ENCODE measurements around the gene PTGER2. TPM values are rescaled to one million over a fixed set of nuclear protein-coding genes. Genes with fewer than 3 reads are reported as not detected.
A peak's percentile ranks its signal among the peaks of the same experiment; 100 is the strongest.

PTGER2 gene
- total RNA-seq, 1 experiment from 2014 or later, result 0.12 TPM

- Mint-ChIP-seq H3K9me3 (ENCODE audit: unreplicated experiment) (no peaks in the 10 kb centered on the region), H3K36me3 (ENCODE audit: insufficient read depth, unreplicated experiment) (no peaks in the 10 kb centered on the region), H3K27me3 (ENCODE audit: insufficient read depth, unreplicated experiment) (no peaks in the 10 kb centered on the region), H3K27ac (ENCODE audit: low read depth, unreplicated experiment) (no peak overlapping the region), H3K4me3 (ENCODE audit: unreplicated experiment) (no peak overlapping the region), H3K4me1 (ENCODE audit: insufficient read depth, unreplicated experiment) (peaks cover 11% of the 10 kb centered on the region)
- TF ChIP-seq CTCF (IDR thresholded peaks at IDR 0.05; ENCODE audit: unreplicated experiment), result no peak
- no TSS peak for BruUV-seq (replicated peaks)
- CTCF ChIA-PET, result interaction anchor here (0.6 to 1.6 kb wide), 3 partner anchors 13 to 1416 kb away, joined by 3 to 4 read pairs (median 4); no protein-coding TSS in a partner anchor
- peak; percentile 16 for DNase-seq (ENCODE audit: unreplicated experiment)
- intact Hi-C loops (cut with micrococcal nuclease), result no loop called here
- POLR2A ChIA-PET, result interaction anchor here (2.1 kb wide), 1 partner anchor 13 kb away, joined by 5 read pairs; no protein-coding TSS in a partner anchor
Observed at GRCh38 chr14:52266782-52267181, 47.3 kb upstream of the PTGER2 start.

DNA sequence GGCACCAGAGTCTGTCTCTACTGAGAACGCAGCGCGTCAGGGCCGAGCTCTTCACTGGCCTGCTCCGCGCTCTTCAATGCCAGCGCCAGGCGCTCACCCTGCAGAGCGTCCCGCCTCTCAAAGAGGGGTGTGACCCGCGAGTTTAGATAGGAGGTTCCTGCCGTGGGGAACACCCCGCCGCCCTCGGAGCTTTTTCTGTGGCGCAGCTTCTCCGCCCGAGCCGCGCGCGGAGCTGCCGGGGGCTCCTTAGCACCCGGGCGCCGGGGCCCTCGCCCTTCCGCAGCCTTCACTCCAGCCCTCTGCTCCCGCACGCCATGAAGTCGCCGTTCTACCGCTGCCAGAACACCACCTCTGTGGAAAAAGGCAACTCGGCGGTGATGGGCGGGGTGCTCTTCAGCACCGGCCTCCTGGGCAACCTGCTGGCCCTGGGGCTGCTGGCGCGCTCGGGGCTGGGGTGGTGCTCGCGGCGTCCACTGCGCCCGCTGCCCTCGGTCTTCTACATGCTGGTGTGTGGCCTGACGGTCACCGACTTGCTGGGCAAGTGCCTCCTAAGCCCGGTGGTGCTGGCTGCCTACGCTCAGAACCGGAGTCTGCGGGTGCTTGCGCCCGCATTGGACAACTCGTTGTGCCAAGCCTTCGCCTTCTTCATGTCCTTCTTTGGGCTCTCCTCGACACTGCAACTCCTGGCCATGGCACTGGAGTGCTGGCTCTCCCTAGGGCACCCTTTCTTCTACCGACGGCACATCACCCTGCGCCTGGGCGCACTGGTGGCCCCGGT, 46.4 kb upstream of the PTGER2 start, which contains the start of gene PTGDR:
PTGDR (plus strand) TSS at position 198 of the 778 bp plus-strand sequence; CDS start at position 315, 117 bp downstream.
- CTCF ChIA-PET, result interaction anchor here (0.6 to 1.3 kb wide), 2 partner anchors 120 to 1417 kb away, joined by 3 to 4 read pairs; no protein-coding TSS in a partner anchor
- H3K36me3 Mint-ChIP-seq (ENCODE audit: insufficient read depth, unreplicated experiment), result no peaks in the 10 kb centered on the region

GRCh38 chr14:52268279-52269061, 45.6 kb upstream of the PTGER2 start:
- no peaks in the 10 kb centered on the region for H3K27me3 Mint-ChIP-seq (ENCODE audit: insufficient read depth, unreplicated experiment)

More for the DNA sequence above, 46.4 kb upstream of the PTGER2 start, which contains the start of gene PTGDR:
- intact Hi-C loops (cut with micrococcal nuclease), result no loop called here
- no peaks in the 10 kb centered on the region for H3K27me3 Mint-ChIP-seq (ENCODE audit: insufficient read depth, unreplicated experiment)
- H3K4me1 Mint-ChIP-seq (ENCODE audit: insufficient read depth, unreplicated experiment), result peaks cover 12% of the 10 kb centered on the region
- POLR2A ChIA-PET, result no interaction called here
- H3K27ac Mint-ChIP-seq (ENCODE audit: low read depth, unreplicated experiment), result no peak within 1 kb of the TSS
- BruUV-seq (replicated peaks), result no TSS peak
- no peak for TF ChIP-seq CTCF (IDR thresholded peaks at IDR 0.05; ENCODE audit: unreplicated experiment)
- no peak within 1 kb of the TSS for H3K4me3 Mint-ChIP-seq (ENCODE audit: unreplicated experiment)
- DNase-seq (ENCODE audit: unreplicated experiment), result no peak
- H3K9me3 Mint-ChIP-seq (ENCODE audit: unreplicated experiment), result no peaks in the 10 kb centered on the region

More at GRCh38 chr14:52268279-52269061, 45.6 kb upstream of the PTGER2 start:
- Mint-ChIP-seq H3K36me3 (ENCODE audit: insufficient read depth, unreplicated experiment) (no peaks in the 10 kb centered on the region), H3K9me3 (ENCODE audit: unreplicated experiment) (no peaks in the 10 kb centered on the region), H3K4me3 (ENCODE audit: unreplicated experiment) (no peak overlapping the region), H3K4me1 (ENCODE audit: insufficient read depth, unreplicated experiment) (peaks cover 12% of the 10 kb centered on the region), H3K27ac (ENCODE audit: low read depth, unreplicated experiment) (no peak overlapping the region)
- CTCF ChIA-PET, result no interaction called here
- DNase-seq (ENCODE audit: unreplicated experiment), result no peak
- no TSS peak for BruUV-seq (replicated peaks)
- POLR2A ChIA-PET, result interaction anchor here (0.7 kb wide), 1 partner anchor 74 kb away, joined by 3 read pairs; no protein-coding TSS in a partner anchor
- intact Hi-C loops (cut with micrococcal nuclease), result no loop called here
- no peak for TF ChIP-seq CTCF (IDR thresholded peaks at IDR 0.05; ENCODE audit: unreplicated experiment)
